GM21367 (cell line): ENCODE results near the gene PERM1.
A peak's percentile ranks its signal among the peaks of the same experiment; 100 is the strongest.

Source experiments
- ATAC-seq: cut with Tn5 transposase; IDR thresholded peaks from one replicate; pipeline ENCODE4 v1.9.1; 2021; ENCODE audit not compliant: unreplicated experiment

The PERM1 gene

DNA sequence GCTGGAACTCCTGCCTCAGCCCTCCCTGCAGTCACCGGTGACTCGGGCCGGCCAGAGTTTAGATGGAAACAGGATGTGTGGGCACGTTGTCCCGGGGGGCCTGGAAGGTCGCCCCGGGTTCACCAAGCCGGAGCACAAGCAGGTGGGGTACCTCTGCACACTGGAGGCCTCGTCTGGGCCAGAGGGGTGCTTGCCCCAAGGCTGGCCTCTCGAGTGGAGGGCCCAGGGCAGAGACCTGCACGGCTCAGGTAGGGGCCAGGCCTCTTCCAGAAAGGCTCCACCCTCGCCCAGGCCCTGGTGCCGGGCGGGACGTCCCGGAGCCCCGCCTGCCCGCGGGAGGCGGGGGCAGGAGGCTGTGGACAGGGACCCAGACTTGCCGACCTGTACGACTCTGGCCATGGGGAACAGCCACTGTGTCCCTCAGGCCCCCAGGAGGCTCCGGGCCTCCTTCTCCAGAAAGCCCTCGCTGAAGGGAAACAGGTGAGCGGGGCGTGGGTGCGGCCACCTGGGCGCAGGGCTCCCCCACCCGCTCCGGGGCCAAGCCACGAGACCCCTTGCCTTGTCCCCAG, 15.7 kb downstream of the PERM1 start, which contains the start of gene PLEKHN1:
TSS of gene PLEKHN1 (plus strand) at position 348 of the 569 bp plus-strand sequence. CDS start at position 398, 50 bp downstream.
- ATAC-seq = peak; percentile 30

DNA sequence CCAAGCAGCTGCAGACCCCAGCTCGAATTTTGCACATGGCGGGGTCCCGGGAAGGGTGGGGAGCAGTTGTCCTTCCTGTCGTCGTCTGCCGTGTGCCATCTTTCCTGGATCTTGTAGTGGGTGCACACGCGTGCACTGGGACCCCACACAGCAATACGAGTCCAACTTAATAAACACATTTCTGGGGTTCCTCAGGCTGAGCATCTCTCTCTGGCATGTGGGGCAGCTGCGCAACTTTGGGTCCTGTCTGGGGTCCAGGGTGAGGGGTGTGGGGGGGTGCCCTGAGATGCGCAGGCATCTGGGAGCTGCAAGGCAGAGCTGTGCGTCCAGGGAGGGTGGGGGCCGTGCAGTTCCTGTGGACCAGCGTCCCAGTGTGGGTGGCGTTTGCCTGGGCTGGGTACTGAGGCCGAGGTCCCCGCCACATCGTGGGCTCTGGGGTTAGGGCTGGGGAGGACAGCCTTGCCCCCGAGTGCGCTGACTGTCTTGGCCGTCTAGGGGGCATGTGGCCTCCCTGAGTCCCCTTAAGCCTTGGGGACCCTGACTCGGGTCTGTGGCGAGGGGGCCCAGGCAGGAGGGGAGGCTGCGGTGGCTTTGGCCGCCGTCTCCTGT, 16.3 kb downstream of the PERM1 start:
- no peak for ATAC-seq

DNA sequence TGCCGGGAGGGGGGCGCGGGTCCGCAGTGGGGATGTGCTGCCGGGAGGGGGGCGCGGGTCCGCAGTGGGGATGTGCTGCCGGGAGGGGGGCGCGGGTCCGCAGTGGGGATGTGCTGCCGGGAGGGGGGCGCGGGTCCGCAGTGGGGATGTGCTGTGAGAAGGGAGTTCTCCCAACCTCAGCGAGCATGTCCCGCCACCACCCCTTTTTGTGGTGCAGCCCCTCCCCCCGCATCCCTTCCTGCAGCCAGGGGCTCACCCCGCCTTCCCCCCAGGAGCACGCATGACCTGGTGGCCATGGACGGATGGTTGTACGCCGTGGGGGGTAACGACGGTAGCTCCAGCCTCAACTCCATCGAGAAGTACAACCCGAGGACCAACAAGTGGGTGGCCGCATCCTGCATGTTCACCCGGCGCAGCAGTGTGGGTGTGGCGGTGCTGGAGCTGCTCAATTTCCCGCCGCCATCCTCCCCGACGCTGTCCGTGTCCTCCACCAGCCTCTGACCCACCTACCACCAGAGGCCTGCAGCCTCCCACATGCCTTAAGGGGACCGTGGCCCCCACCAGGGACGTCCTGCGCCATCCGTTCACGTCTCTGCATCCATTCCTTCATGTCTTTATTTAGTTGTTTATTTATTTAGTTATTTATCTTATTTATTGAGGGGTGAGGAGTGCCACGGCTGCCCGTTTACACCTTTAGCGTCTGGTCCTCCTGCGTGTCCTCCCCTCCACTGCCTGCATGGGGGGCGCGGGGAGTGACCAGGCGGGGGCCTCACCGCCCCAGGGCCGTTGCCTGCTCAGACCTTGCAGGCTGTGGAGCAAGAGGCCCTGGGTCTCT, 17.0 kb downstream of the PERM1 start:
- no peak for ATAC-seq

DNA sequence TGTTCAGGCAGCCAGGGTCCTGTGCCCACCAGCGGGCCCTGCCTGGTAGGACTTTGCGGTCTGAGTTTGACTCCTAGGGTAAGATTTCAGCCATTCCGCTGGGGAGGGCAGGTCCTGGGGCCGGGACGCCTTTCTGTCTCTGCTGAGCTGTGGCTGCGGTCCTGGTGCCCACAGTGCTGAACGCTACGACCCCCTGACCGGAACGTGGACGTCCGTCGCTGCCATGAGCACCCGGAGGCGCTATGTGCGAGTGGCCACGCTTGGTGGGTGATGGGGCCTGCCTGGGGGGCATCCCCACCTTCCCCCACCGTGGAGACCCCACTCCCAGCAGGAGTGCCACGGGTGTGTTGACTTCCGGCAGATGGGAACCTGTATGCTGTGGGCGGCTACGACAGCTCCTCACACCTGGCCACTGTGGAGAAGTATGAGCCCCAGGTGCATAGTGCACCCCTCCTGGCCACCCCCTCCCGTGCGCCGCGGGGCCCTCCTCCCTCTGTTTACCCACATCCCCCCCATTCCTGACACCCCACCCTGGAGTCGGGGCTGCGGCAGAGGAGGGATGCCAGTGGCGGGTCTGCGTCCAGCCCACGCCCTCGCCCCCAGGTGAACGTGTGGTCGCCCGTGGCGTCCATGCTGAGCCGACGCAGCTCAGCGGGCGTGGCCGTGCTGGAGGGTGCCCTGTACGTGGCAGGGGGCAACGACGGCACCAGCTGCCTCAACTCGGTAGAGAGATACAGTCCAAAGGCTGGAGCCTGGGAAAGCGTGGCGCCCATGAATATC, 18.0 kb downstream of the PERM1 start:
- ATAC-seq = no peak

DNA sequence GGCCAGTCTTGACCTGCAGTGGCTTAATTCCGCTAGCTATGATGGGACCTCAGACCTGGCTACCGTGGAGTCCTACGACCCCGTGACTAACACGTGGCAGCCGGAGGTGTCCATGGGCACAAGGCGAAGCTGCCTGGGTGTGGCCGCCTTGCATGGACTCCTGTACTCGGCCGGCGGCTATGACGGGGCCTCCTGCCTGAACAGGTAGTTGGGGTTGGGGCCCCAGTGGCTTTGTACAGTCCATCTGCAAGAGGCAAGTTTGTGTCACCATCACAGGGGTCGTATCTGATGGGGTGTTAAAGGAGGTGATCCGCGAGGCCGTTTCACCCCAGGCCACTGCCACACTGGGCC, 18.6 kb downstream of the PERM1 start:
- ATAC-seq = no peak

DNA sequence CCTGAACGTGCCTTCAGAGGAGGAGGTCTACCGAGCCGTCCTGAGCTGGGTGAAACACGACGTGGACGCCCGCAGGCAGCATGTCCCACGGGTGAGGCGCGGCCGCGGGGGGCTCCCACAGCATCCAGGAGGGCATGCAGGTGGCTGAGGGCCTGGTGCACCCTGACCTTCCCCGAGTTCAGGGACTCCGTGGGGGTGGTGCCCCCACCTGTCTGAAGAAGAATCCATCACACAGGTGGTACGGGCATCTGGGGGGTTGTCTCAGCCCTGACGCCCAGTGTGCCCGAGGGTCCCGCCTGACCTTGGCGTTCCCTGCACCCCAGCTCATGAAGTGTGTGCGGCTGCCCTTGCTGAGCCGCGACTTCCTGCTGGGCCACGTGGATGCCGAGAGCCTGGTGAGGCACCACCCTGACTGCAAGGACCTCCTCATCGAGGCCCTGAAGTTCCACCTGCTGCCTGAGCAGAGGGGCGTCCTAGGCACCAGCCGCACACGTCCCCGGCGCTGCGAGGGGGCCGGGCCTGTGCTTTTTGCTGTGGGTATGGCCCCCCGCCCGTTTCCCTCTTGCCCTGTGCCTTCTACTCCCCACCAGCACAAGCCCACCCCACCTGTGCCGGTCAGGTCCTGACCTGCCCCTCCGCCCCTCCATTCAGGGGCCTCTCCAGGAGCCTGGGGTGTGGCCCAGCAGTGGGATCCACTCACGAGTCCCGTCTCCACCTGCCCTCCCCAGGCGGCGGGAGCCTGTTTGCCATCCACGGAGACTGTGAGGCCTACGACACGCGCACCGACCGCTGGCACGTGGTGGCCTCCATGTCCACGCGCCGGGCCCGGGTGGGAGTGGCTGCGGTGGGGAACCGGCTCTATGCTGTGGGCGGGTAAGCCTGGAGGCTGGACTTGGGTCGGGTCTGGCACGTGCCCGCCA, 19.3 kb downstream of the PERM1 start:
- no peak for ATAC-seq

DNA sequence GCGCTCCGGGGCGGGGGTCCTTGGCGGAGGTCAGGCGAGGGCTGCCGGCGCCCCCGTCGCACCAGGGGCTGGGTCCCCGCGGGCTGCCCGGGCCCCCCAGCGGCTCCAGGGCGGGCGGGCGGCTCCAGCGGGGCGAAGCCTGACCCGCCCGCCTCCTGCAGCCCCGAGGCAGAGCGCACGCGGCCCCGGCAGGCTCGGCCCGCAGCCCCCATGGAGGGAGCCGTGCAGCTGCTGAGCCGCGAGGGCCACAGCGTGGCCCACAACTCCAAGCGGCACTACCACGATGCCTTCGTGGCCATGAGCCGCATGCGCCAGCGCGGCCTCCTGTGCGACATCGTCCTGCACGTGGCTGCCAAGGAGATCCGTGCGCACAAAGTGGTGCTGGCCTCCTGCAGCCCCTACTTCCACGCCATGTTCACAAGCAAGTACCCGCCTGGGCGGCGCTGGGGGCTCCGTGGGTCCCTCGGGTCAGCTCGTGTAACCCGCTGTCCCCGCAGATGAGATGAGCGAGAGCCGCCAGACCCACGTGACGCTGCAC, 20.7 kb downstream of the PERM1 start:
- no peak for ATAC-seq

DNA sequence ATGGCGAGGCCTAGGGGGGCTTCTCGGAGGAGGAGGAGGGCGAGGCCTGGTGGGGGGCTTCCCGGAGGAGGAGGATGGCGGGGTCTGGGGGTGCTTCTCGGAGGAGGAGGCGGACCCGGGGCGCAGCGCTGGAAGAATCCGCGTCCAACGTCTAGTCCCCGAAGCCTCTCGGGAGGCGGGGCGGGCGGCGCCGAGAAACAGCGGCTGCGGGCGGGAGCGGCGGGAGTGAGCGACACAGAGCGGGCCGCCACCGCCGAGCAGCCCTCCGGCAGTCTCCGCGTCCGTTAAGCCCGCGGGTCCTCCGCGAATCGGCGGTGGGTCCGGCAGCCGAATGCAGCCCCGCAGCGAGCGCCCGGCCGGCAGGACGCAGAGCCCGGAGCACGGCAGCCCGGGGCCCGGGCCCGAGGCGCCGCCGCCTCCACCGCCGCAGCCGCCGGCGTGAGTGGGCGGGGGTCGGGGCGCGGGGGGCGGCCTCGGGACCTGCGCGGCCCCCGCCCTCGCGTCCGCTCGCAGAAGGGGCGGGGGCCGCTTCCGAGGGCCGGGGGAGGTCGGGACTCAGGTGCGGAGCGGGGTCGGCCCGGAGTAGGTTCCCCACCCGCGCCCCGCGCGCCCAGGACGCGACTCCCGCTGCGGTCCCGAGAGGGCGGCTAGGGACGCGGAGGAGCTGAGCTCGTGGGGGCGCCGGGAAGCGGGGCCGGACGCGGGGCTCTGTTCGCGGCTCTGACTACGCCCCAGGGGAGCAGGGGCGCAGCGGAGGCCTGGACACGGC, 21.3 kb downstream of the PERM1 start, which contains the start of gene KLHL17:
TSS of gene KLHL17 (plus strand) at position 222 of the 769 bp plus-strand sequence. CDS start at position 332, 110 bp downstream.
- ATAC-seq = no peak

DNA sequence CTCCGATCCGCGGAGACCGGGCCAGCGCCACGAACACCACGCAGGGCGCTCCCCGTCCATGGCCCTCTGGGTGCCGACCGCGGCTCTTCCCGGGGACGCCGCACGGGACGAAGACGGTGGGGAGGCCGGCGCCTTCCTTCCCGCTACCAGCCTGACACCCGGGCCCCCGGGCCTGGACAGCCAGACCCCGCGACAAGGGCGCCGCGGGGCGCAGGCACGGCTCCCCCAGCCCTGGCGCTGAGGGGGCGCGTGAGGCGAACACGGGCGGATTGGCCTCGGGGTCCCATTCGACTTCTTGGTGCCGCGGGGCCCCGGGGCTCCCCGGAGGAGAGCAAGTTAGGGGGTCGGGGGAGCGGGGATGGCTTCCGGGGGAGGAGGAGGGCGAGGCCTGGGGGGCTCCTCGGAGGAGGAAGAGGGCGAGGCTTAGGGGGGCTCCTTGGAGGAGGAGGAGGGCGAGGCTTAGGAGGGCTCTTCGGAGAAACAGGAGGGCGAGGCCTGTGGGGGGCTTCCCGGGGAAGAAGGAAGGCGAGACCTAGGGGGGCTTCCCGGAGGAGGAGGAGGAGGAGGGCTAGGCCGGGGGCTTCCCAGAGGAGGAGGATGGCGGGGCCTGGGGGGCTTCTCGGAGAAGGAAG, 22.0 kb downstream of the PERM1 start:
- no peak for ATAC-seq

DNA sequence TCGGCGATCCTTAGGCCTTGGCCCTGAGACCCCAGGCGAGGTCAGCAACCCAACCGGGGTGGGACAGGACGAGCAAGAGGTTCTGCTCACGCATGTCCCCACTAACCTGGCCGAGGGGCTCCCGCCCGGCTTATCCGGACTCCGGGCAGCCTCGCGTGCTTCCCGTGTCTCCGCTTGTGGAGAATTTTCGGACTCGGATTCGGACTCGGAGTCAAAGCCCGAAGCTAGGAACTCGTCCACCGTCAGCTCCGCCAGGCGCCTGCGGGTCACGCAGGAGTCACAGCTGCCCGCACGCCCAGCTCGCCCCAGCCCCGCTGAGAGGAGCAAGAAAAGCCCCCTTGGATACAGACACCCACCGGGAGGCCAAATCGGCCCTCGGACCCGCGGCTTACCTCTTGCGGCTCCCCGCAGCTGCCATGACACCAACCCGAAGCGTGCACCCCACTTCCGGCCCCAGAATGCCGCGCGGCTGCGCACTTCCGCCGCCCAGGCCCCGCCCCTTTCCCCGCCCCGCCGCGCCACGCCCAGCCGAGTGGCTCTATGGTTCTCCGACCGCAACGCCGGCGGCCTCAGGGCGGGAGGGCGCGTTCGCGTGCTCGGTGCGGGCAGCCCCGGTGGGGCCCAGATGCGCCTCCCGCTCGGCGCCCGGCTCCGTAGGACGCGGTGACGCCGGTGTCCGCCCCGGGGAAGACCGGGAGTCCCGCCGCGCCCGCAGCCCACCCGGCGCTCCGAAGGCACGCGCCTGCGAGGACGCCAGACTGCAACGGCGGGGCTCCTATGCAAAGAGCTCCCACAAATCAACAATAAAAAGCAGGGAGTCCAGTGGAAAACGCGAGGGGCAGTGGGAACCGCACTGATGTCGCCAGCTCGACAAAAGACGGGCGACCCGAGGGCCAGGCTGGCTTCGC, 22.8 kb downstream of the PERM1 start, which contains the start of gene NOC2L:
TSS of gene NOC2L (minus strand) at position 434 of the 908 bp plus-strand sequence. CDS start at position 418, 16 bp downstream.
- peak; percentile 45 for ATAC-seq

DNA sequence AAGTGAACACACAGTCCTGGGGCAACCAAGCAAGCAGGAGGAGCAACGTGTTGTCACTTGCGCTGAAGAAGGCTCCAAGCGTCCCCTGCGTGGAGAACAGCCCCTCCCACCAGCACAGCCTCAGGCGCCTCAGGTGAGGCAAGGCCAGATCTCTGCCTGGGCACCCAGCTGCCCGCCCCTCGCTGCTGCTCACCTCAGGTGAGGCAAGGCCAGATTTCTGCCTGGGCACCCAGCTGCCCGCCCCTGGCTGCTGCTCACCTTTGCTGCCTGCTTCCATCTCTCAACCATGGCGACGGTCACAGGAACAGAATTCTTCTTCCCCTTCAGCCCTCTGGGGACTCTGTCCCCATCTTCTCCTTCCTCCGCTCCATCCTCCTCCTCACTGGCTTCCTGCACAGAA, 25.3 kb downstream of the PERM1 start:
- ATAC-seq = no peak

DNA sequence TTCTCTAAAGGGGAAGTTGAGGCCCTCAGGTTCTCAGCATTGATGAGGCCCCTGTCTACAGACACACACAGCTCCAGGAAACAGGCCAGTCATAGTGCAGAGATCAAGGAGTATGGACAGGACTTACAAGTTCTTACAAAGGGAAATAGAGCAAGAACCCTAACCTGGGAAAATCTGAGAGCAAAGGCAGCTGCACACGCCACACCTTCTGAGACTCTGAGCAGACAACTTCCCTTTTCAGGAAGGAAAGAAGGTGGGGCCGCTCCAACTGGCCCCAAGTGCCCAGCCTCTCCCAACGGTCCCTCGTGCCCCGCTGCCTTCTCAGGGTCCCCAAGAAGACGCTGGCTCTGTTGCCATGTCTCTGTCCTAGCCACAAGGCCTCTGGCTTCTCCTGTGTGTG, 26.4 kb downstream of the PERM1 start:
- ATAC-seq = no peak

DNA sequence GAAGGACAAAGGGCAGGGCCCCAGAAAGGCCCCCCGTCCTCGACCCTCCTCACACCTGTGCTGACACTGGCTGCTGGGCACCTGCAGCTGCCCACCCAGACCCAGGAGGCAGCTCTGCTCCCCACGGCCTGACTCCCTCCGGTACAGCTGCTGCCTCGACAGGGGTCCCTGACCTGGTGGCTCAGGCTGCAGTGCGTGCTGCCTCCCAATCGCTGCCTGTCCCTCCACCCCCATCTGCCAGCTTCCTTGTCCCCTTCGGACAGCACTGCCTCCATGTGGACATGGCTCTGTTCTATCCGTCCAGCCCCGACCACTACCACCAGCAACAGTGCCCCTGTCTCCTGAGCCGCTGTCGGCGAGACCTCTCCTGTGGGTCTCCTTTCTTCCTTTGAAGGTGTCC, 27.0 kb downstream of the PERM1 start:
- no peak for ATAC-seq

DNA sequence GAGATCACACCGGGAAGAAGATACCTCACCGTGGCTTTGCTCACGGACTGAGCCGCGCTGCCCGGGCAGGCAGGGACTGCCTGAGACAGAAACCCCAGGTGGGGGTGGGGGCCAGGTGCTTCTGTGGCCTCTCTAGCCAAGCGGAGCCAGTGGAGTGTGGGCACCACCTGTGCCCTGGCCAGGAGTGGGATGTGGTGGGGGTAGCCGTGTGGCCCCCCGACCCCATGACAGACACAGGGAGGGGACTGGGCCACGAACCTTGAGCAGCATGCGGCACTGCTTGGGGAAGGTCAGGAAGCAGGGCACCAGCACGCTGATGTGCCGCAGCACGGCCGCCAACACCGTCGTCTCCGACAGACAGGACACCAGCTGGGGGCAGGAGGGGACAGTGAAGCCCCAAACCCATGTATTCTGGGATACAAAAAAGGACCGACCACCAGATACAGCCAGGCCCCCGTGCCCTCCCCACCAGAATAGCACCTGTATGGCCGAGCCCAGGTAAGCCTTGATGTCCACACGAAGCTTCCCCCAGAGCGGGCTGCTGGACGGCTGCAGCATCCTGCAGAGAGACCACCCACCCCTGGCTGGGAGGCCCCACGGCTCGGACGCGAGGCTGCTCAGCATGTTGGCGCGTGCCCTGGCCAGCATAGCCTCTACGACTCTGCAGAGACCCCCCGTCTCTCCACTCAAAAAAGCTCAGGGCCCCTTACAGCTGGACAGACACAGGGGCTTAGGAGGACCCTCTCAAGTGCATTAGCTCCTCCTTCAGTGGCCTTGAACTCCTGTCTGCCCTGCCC, 28.2 kb downstream of the PERM1 start:
- no peak for ATAC-seq

DNA sequence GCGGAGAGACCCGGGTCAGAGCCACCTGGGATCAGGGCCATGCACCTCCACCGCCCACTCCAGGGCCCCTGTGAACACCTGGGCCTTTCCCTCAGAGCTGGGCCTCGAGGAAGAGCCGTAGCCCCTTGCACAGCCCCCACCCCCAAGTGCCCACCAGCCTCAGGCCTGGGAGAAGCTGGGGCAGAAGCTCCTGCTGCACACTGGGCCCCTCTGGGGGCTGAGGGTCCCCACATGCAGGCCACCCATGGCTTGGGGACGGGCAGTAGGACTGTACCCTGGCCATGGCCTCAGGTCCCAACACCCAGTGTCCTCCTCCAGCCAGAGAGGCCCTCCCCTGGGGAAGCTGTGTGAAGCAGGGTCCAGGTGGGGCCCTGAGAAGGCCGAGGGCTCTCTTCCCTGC, 29.3 kb downstream of the PERM1 start:
- no peak for ATAC-seq

DNA sequence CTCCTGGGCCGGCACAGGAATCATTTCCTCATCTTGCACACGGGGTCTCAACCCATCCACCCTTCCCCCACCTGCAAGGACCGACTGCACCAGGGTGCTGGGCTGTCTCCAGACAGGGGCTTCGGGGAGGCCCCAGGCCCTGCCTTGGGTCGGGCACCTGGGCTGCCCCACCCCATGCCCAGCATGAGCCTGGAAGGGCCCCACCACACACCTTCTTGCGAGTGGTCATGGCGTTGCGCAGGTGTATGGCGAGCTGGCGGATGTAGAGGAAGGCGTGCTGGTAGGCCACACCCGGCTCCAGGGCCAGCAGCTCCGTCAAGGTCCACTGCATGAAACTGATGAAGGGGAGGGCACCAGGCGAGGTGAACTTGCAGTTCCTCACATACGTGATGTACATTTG, 29.7 kb downstream of the PERM1 start:
- no peak for ATAC-seq

DNA sequence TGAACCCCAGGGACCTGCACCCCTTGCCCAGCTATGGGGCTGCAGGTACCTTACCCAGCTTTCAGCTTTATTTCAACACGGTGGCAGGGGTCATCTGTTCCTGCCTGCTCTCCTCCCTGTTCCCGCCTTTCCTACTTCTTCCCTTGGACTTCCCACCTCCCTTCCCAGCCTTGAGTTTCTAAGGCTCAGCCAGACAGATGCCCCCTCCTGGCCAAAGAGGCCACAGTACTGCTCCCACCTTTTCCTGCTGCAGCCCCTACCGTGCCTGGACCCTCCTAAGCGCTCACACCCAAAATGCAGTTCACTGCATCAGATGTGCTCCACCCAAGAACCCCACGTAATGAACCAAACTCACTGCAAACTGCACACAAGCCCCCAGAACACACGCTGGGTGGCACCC, 30.5 kb downstream of the PERM1 start:
- ATAC-seq = no peak
